RPMI7951 (cell line): ENCODE measurements around the gene KCNJ12. TPM values are rescaled to one million over a fixed set of nuclear protein-coding genes. Genes with fewer than 3 reads are reported as not detected.
"Not testable (repeated sequence)": the region's sequence is repeated elsewhere in the genome, so short reads cannot be mapped to it uniquely, and the experiment has no call there.

Experiments used
- DNase-seq: peaks from one replicate; pipeline ENCODE4 v3.0.0-alpha.2; 2012; ENCODE audit warnings: low read depth
- total RNA-seq: library from RNA; depleted of rRNA; stranded (reverse); fragments of >200 nt; shearing (Covaris generic); gene quantifications from 2 replicates; pipeline ENCODE4 v1.2.3, GENCODE V29; 2014

Gene KCNJ12
- total RNA-seq, 1 experiment from 2014 or later, result not detected

DNA sequence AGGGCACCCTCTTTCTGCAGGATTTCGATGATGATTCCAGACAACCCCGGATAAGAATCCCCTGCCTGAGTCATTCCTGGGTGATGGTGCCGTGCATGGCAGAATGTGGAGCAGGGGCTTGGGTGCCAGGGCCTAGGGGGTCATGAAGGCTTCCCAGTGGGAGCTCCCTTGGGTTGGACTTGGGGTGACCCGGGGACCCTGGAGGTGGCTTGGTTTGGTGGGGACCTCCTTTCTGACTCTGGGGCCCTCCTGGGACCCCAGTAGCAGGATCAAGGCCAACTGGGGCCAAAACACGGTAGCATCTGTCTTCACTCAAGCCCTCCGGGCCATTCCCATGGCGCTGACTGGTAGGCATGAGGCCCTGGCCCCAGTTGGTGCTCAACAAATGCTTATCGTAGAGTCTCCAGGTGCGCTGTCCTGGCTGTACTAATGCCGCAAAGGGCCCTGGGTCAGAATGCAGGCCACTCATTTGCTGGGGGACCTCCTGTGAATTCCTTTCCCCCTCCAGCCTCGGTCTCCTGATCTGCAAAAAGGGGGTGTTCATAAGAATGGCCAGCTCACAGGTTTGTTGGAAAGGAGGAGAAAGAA is 44.4 kb downstream of the KCNJ12 start:
- not testable (repeated sequence) for DNase-seq

DNA sequence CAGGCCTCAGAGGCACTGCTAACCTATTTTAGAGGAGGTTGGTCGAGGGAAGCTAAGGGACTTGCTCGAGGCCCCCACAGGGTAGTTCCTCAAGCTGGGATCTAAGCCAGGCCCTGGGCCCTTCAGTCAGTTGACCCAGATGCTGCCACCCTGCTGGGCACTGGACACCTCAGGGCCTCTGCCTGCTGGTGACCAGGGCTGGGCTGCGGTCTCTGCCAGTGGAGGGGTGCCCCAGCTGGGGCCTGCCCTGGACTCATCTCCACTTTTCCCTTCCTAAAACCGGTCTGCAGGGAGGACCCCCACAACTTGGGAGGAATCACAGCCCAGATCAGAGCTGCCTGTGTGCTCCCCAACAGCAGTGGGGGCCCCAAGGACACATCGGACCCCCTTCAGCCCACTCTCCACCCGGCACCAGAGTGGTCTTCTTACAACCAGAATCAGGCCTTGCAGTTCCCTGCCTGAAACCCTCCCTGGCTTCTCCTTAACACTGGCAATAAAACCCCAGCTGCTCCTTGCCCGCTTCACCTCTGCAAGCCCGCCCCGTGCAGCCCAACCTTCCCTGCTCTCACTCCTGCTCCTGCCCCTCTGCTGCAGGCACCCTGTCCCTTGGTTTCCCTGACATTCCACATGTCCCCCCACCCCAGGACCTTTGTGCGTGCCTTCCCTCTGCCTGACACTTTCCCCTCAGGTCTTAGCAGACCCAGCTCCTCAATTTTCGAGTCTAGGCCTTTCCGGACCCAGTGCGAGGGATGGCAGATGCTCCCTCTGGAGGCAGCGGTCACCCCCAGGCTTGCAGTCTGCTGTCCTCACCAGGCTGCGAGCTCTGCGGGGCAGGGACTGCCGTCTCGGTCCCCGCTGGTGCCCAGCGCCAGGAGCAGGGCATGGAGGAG is 45.5 kb downstream of the KCNJ12 start:
- not testable (repeated sequence) for DNase-seq

DNA sequence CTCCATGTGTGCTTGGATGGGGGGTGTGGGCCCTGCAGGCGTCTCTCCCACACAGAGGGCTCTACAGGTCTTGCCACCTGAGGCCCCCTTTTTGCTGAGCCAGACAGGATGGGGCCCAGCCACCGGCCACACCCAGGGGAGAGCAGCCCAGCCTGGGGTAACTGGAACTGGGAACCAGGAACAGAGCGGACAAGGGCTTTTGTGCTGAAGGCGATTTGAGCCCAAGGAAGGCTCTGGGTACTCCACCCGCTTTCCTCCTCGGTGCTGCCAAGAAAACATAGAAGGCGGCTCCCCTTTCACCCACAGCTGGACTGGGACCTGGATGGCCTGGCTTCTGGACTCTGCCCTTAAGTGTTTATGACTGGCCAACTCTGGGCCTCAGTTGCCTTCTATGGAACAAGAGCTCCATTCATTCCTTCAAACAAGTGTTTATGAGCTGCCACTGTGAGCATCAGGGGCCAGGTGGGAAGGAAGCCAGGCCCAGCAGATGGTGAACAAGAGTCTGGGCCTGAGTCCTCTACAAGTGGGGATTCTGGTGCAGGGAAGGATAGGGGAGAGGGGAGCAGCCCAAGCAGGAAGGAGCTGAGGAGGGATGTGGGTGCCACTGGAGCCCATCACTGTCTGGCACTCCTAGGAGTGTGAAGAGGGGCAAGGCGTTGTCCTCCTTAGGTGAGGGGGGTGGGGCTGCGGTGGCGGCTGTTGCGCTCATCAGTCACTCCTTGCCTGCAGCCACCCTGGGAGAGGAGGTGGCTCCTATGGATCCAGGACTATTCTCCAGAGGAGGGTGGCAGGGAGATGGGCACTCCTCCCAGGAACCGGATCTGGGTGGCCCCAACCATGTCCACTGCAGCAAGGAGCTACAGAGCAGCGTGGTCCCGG is 46.4 kb downstream of the KCNJ12 start:
- not testable (repeated sequence) for DNase-seq

DNA sequence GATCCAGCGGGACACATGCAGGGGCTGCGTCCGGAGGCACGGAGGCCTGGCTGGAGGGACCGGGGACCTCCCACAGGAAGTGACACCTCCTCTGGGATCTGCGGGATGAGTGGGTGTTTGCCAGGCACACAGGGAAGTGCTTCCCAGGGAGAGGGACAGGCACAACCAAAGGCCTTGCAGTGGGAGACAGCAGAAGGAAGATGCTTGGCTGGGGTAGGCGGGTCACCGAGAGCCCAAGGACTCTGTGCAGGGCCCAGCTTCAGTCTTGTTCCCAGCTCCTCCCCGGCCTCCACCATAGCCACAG is 47.0 kb downstream of the KCNJ12 start:
- DNase-seq, result not testable (repeated sequence)

DNA sequence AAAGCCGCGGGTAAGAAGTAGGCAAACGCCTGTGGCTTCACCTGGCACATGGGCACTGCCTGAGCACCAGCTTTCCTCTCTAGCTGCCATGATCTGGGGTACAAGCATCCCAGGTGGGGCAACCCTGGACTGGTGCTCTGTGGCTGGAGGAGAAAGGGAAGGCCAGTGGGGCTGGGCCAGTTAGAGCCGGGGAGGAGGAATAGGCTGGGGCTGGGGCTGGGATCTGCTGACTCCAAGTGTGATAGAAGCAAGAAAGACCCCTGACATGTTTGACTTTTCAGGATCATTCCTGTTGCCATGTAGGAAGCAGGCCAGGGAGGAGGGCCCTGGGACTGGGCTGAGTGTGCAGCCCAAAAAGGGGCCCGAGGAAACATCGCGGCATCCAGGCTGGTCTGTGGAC is 48.5 kb downstream of the KCNJ12 start:
- not testable (repeated sequence) for DNase-seq

DNA sequence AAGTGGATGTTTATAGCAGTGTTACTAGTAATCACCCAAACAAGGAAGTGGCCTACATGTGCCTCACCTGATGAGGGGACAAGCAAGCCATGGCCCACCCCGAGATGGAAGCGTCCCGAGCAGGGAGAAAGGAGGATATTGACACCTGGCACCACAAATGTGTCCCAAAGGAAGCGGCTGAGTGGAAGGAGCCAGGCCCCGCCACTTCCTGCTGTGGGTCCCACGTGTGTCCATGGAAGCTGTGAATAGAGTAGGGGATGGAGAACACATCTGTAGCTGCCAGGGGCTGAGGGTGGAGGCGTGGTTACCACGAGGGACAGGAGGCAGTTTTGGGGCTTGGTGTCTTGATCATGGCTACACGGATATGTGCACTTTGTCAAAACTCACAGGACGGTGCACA is 49.2 kb downstream of the KCNJ12 start:
- no peak for DNase-seq

DNA sequence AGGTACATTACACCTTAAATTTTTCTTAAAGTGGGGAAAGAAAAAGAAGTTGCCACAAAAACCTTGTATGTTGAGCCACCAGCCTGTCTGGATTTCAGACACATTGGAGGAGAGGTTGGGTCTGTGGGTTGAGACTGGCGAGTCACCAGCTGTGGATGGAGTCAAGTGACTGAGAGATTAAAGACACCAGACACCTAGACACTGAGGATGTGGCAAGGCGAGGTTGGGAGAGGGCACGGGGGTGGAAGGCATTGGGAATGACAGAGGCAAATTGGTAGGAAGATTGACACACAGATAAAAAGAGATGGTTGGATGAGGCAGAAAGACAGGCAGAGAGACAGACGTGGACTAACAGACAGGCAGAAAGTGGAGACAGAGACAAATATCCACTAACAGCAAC is 49.6 kb downstream of the KCNJ12 start:
- DNase-seq, result no peak

DNA sequence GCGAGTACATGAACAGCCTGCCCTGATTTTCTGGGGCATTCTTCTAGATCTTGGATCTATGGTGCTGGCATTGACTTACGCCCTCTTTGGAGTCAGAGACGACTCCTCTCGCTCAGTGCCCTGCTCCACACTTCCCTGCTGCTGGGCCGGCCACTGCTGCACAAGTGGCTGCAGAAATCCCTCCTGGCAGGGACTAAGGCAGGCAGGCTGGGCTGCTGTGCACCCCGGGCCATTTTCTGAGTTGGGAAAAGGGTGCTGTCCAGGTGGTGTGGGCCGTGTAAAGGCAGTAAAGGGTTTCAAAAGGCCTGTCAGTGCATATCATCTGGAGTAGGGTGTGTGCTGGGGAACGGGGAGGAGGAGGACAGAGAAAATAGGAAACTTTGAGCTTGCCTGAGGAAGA is 50.1 kb downstream of the KCNJ12 start:
- not testable (repeated sequence) for DNase-seq

DNA sequence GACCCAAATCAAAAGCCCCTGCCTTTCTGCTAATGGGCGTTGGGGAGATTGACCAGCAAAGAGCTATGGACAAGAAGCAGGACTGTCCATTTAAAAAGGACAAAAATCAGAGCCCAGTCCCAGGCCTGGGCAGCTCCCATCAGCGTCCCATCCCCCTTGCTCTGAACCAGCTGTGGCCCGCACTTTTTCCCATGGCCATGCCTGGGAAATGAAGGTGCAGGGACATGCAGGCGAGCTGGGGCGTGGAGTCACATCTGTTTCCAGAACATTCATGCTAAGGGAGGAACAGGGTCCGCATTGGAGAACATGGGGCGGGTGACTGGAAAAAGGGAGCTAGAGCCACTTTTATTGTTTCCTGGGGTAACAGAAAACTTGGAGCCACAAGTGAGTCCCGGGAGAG is 50.7 kb downstream of the KCNJ12 start:
- not testable (repeated sequence) for DNase-seq

DNA sequence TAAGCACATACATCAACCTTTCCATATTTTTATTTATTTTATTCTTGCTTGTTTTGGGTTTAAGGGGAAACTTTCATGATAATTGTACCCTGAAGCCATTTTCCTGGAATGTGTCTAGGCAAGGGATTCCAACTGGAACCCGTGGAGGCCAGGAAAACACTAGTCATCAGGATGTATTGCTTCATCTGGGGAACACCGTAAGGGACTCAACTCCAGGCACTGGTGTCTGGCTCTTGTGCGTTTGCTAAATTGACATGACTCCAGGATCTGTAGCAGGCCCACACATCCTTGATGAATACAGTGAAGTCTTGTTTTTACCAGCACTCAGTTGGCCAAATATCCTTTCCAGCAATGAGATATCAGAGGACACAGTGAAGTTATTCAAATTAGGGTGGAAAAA is 51.6 kb downstream of the KCNJ12 start:
- not testable (repeated sequence) for DNase-seq

DNA sequence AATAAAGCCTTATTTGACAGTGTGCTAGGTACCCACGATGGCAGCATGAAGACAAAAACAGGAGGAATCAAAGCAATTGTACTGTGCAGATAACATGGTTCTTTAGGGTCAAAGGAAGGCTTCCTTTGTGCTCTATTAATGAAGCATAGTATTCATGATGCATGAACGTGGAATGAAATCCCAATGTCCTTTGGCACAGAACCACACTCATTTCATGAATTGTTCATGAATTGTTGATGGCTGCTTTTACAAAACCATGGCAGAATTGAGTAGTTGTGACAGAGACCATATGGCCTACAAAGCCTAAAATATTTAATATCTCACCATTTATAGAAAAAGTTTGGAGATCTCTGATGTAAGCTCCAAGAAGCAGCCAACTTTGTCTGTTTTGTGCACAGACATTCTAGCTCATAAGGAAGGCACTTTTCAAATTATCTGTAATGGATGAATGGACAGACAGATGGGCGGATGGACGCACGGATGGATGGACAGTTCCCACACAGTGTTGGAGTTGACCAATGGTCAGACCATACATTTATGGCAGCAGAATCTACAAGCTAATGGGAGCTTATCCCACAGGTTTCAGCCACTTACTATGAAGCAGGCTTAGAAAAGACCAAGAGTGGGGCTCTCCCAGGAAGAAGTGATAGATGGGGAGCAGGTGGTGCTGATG is 52.7 kb downstream of the KCNJ12 start:
- not testable (repeated sequence) for DNase-seq

DNA sequence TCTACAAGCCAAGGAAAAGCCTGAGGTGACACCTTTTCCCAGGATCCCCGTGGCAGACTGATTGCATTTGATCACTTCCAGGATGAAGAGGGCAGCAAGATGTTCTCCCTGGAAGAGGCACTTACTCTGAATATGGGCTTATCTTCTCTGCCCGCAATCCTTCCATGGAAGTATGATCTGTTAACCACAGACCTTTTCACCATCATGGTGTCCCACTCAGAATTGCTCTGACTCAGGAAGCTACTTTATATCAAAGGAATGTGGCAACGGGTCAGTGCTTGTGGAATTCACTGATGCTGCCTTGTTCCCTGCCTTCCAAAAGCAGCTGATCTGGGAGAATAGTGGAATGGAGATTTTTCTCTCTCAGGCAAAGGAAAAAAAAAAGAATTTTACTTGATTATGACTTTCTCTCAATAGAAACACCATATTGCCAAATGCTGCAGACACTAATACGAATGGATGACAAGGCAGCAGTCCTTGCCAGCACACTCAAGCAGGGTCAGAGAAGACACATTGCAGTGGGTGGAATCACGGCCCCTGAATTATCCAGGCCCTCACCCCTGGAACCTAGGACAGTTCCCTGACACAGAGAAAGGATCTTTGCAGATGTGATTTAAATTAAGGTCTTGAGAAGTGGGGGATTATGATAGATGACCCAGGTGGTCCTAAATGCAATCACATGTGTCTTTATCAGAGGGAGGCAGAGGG is 53.9 kb downstream of the KCNJ12 start:
- not testable (repeated sequence) for DNase-seq

DNA sequence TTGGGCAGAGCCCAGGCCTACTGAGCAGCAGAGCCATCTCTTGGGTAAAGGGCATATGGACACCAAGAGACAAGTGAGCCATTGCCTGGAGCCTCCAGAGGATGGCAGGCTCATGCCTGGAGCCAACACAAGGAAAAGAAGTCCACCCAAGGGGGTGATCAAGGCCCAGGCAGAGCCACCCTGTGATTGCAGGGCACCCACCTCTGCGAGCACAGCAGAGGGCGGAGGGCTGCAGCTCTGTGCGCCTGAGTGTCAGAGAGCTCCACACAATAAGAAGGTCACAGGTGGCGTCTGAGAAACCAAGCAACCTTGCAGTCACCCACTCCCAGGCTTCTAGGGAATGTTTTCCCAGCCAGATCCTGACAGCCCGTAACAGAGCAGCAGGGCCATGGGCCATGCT is 57.8 kb downstream of the KCNJ12 start:
- DNase-seq, result not testable (repeated sequence)

DNA sequence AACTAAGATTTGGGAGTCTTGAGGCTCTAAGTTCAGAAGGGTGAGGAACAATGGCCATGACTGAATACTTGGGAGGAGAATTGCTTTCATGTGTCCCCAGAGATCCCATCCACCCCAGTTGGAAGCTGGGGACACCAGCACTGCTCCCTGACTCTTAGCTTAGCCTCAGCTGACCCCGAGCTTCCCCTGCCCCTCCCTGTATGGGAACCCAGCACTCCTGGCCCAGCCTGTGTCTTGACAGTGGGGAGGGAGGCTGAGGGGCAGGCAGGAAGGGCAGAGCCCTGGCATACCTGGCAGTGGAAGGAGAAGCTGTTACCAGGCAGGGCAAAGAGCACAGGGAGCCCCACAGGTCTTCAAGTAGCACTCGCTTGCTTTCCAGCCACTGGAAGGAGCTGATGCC is 58.8 kb downstream of the KCNJ12 start:
- not testable (repeated sequence) for DNase-seq

DNA sequence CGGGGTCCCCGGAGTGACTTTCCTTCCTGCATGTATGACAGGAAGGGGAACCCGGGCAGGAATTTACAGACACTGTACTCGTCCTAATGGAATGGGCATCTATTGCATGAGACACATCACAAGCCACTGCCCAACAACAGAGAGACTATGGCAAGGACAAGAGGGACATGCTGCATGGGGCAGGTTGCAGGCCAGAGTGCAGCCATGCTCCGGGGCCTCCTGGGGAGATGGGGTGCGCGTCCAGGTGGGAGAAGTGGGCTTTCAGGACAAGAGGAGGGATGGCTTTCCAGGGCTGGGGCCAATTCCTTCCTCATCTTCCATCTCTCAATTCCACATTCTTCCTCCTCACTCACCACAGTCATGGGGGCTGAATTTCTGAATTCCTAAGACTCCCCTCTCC is 60.3 kb downstream of the KCNJ12 start:
- not testable (repeated sequence) for DNase-seq

DNA sequence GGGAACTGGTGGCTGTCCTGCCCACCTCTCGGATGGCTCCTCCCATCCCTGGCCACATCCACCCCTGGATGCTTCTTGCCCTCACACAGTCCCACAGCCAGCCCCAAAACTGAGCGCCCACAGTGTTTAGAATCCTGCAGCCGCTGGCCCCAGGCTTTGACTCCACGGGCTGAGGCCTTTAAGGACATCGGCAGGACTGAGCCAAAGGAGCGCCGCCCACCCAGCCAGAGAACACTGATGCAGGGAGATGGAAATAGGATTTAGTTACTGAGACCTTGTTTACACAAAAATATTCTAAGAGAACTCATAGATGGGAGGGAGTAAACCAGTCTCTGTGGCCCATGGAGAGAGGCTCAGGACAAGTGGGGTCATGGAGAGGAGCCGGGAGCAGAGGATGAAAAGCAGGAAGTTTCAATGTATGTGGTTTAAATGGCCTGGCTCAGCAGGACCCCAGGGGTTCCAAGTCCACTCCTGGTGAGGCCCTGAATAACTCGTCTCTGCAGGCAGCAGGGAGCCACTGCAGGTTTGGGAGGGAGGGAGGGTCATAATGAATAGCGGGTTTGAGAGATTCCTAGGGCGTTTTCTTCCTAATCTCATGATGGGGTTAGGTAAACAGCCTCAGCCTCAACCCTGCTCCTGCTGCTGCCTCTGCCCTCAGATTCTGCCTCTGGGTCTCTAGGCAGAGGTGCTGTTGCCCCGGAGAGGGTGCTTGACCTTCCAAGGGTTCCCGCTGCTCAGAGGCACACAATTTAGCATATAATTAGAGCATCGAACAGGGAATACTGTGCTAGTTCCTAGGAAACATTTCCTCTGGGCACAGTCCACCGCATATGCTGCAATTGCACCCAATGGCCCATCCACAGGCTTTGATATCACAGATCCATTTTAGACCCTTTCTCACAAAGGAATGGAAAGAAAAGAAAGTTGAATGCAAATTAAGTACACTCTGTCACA is 61.0 kb downstream of the KCNJ12 start:
- not testable (repeated sequence) for DNase-seq

DNA sequence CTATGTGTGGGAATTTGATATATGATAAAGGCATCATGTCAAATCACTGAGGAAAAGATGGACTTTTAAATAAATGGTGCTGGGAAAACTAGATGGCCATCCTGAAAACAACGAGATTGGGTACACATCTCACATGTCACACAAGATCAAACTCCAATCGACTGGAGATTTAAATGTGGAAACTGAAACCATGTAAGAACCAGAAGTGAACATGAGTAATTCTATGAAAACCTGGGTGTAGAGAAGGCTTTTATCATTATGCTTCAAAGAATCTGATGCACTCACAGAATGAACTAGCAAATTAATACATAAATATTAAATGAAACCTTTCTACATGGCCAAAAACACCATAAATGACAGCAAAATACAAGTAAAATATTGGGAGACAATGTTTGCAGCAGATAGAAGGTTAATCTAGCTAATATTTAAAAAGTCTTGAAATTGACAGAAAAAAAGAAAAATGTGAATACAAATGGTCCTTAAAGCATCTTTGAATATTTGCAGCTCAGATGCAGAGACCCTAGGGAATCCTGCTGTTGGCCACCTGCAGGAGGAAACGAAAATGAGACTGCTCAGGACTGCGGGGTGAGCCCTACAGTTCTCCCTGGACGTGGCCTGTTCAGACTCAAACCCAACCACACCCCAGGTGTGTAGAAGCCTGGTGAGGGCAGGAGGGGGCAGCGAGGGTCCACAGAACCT is 62.3 kb downstream of the KCNJ12 start:
- not testable (repeated sequence) for DNase-seq

DNA sequence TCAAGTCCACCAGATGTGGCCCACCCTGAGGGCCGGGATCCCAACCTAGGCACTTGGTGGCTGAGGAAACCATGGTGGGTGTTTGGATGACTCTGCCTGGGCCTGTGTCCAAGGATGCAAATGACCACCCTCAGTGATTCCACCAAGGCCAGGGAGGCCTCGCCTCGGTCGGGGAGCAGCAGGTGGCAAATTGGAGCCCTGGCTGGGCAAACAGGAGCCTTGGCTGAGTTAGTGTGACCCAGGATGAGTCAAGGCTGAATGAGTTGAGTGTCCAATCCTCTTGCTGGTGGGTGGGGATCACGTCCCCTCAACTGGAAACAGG is 62.8 kb downstream of the KCNJ12 start:
- DNase-seq, result not testable (repeated sequence)

DNA sequence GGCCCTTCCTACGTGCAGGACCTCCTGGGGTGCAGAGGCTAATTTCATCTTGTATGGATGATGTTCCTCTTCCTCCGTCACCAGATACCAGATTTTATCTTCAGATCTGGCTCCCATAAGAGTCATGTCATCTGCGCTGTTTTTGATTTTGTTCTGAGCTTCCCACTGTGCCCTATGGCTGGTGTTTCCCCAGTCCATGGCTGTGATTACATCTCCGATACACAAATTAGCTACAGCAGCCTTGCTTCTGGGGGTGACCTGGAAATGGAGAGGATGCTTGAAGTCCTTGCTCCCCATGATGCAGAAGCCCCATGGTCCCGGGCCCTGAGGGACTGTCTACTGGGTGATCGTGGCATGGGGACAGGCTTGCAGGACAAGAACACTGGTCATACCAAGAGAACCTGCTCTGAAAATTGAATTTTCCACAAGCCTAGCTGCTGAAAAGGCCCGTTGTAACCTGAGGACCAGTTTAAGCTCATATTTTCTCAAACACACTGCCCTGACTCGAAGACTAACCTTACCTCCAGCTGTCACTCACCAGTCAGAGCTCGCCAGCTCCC is 69.0 kb downstream of the KCNJ12 start:
- DNase-seq, result no peak
